Vagina (tissue), 2 donors: ENCODE measurements around the gene MEOX1.

Experiments
- POLR2A ChIP-seq, 2 donors: fragments of 450-650 bp; IDR thresholded peaks; one replicate each; pipeline ENCODE4 v1.6.1; 2017; ENCODE audit warnings: antibody characterized with exemption in 2 of 2, mild to moderate bottlenecking in 2 of 2, moderate library complexity in 2 of 2
- TF ChIP-seq, protein P1 (sequence below), 3 experiments: fragments of 450-650 bp in 2 of 3; fragments of 200-600 bp in 1 of 3; sonication (generic) in 1 of 3; IDR thresholded peaks; one replicate each; pipeline ENCODE4 v1.5.1; 2017 to 2019; ENCODE audit warnings: antibody characterized with exemption in 3 of 3, mild to moderate bottlenecking in 2 of 3, moderate library complexity in 2 of 3

DNA sequence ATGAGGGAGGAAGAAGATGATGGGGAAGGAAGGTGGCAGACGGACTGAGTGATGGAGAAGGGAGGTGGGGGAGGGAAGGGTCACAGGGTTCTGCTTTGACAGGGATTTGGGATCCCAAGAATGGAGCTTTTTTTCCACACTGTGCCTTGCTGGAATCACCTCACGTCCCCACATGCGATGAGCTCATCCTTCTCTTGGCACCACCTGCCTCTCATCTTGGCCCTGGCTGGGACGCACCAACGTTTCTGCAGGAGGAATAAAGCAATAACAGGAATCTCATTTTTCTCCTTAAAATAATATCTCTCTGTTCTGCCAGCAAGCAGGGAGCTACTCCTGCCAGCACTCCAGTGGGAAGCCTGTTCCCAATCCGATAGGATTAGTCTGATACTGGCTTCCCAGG lies 47.8 kb downstream of the MEOX1 start:
- TF ChIP-seq, protein P1, sequence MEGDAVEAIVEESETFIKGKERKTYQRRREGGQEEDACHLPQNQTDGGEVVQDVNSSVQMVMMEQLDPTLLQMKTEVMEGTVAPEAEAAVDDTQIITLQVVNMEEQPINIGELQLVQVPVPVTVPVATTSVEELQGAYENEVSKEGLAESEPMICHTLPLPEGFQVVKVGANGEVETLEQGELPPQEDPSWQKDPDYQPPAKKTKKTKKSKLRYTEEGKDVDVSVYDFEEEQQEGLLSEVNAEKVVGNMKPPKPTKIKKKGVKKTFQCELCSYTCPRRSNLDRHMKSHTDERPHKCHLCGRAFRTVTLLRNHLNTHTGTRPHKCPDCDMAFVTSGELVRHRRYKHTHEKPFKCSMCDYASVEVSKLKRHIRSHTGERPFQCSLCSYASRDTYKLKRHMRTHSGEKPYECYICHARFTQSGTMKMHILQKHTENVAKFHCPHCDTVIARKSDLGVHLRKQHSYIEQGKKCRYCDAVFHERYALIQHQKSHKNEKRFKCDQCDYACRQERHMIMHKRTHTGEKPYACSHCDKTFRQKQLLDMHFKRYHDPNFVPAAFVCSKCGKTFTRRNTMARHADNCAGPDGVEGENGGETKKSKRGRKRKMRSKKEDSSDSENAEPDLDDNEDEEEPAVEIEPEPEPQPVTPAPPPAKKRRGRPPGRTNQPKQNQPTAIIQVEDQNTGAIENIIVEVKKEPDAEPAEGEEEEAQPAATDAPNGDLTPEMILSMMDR (IDR thresholded peaks at IDR 0.05), result no peak
- no peak for TF ChIP-seq POLR2A (IDR thresholded peaks at IDR 0.05)
